Neural crest cell (in vitro differentiated cells): ENCODE data around the gene SLC39A1. TPM values are rescaled to one million over a fixed set of nuclear protein-coding genes. Genes with fewer than 3 reads are reported as not detected.

Experiments
- DNase-seq: peaks from one replicate; pipeline ENCODE4 v3.0.0; 2021; ENCODE audit warnings: low read depth, mixed read lengths, low spot score
- H3K27ac Mint-ChIP-seq: one replicate; pipeline ENCODE4 v1.8.0; 2021; ENCODE audit warnings: mild to moderate bottlenecking, mixed read lengths; ENCODE audit not compliant: unreplicated experiment
- H3K27me3 Mint-ChIP-seq: 2 replicates; pipeline ENCODE4 v1.8.0; 2021; ENCODE audit warnings: low read depth, mild to moderate bottlenecking, mixed read lengths
- H3K36me3 Mint-ChIP-seq: 2 replicates; pipeline ENCODE4 v1.8.0; 2021; ENCODE audit warnings: low read depth, mild to moderate bottlenecking, mixed read lengths
- H3K4me1 Mint-ChIP-seq: 2 replicates; pipeline ENCODE4 v1.8.0; 2021; ENCODE audit warnings: mixed read lengths
- H3K4me3 Mint-ChIP-seq: one replicate; pipeline ENCODE4 v1.8.0; 2021; ENCODE audit warnings: mild to moderate bottlenecking, mixed read lengths
- H3K9me3 Mint-ChIP-seq: 2 replicates; pipeline ENCODE4 v1.8.0; 2021; ENCODE audit warnings: mixed read lengths
- CTCF ChIP-seq: fragments of 200-600 bp; sonication (generic); conservative IDR thresholded peaks from 2 replicates; pipeline ENCODE4 v1.5.0; 2021; ENCODE audit warnings: antibody characterized with exemption, mild to moderate bottlenecking
- total RNA-seq: library from RNA; stranded (reverse); gene quantifications from 2 replicates; pipeline ENCODE4 v1.2.1, GENCODE V29; 2021

Gene SLC39A1
- total RNA-seq, 1 donor from 2014 or later: 113 TPM

- Mint-ChIP-seq H3K36me3 (peaks cover 5% of the 10 kb centered on the region), H3K4me3 (no peak overlapping the region), H3K27ac (no peak overlapping the region), H3K4me1 (no peaks in the 10 kb centered on the region), H3K27me3 (no peaks in the 10 kb centered on the region), H3K9me3 (no peaks in the 10 kb centered on the region)
- no peak for TF ChIP-seq CTCF
- no peak for DNase-seq
Observed at GRCh38 chr1:153934746-153935145, 28.6 kb downstream of the SLC39A1 start.

DNA sequence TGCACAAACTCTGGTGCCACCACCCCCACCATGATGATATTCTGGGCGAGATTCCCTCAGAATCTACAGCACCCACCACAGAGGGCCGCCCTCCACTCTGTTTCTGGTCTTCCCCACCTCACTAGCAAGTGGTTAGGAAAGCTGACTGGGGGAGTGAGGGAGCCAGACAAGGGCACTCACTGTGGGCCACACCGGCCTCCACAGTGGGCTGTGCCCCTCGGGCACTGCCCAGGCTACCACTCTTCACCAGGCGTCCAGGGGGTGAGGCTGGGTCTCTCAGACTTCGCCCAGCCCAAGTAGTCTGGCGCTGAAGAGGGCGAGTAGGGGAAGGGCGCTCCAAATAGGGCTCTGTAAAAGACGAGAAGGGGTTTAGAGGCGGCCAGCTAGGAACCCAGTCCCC, 29.4 kb downstream of the SLC39A1 start:
- no peak for TF ChIP-seq CTCF
- Mint-ChIP-seq H3K27ac (no peak overlapping the region), H3K4me1 (peaks cover 6% of the 10 kb centered on the region), H3K9me3 (no peaks in the 10 kb centered on the region), H3K27me3 (no peaks in the 10 kb centered on the region), H3K36me3 (peaks cover 5% of the 10 kb centered on the region), H3K4me3 (no peak overlapping the region)
- no peak for DNase-seq

DNA sequence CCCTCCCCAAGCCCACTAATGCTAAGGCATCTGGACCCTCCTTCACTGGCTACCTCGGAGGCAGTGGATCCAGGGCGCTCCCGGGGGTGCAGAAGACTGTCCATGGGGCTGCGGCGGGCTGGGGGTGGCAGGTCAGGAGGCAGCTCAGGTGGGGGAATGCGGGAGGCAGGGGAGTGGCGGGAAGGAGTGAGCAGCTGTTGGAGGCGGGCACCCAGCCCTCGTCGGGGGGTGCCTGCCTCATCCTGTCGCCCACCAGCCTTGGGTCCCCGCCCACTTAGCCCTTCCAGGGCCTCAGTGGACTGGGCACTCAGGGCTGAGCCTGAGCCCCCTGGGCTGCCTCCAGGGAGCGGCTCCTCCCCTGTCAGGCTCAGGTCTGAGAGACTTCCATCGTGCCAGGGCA, 29.9 kb downstream of the SLC39A1 start:
- Mint-ChIP-seq H3K9me3 (no peaks in the 10 kb centered on the region), H3K27ac (no peak overlapping the region), H3K36me3 (peaks cover 5% of the 10 kb centered on the region), H3K27me3 (no peaks in the 10 kb centered on the region), H3K4me3 (no peak overlapping the region), H3K4me1 (peaks cover 11% of the 10 kb centered on the region)
- no peak for TF ChIP-seq CTCF
- no peak for DNase-seq

GRCh38 chr1:153932156-153933131, 30.9 kb downstream of the SLC39A1 start:
- H3K4me1 Mint-ChIP-seq: peaks cover 17% of the 10 kb centered on the region
- H3K27me3 Mint-ChIP-seq: no peaks in the 10 kb centered on the region
- H3K4me3 Mint-ChIP-seq: no peak overlapping the region
- H3K27ac Mint-ChIP-seq: no peak overlapping the region
- no peaks in the 10 kb centered on the region for H3K9me3 Mint-ChIP-seq
- H3K36me3 Mint-ChIP-seq: peaks cover 5% of the 10 kb centered on the region
- no peak for DNase-seq
- no peak for TF ChIP-seq CTCF

GRCh38 chr1:153929981-153930948, 33.1 kb downstream of the SLC39A1 start:
- H3K27me3 Mint-ChIP-seq: no peaks in the 10 kb centered on the region
- peak; percentile 13 for TF ChIP-seq CTCF
- H3K4me1 Mint-ChIP-seq: peaks cover 20% of the 10 kb centered on the region
- H3K36me3 Mint-ChIP-seq: peaks cover 5% of the 10 kb centered on the region
- H3K27ac Mint-ChIP-seq: peak overlapping the region; percentile 88
- DNase-seq: no peak
- H3K4me3 Mint-ChIP-seq: no peak overlapping the region
- H3K9me3 Mint-ChIP-seq: no peaks in the 10 kb centered on the region
